HL-60 (cell line): ENCODE results near the gene SNRK.

Experiments
- DNase-seq, 2 experiments: peaks; one replicate each; pipeline ENCODE4 v3.0.0-alpha.2; 2010 to 2020; ENCODE audit warnings: low read depth in 1 of 2, low spot score in 1 of 2
- H3K27ac ChIP-seq: fragments of 250-450 bp; sonication (Bioruptor Pico); replicated peaks from 2 replicates; pipeline ENCODE4 v1.5.1; 2020; ENCODE audit warnings: mild to moderate bottlenecking, moderate library complexity
- H3K27me3 ChIP-seq: fragments of 250-450 bp; sonication (Bioruptor Pico); 2 replicates; pipeline ENCODE4 v1.5.1; 2021; ENCODE audit warnings: mild to moderate bottlenecking, moderate library complexity; ENCODE audit not compliant: insufficient read depth, poor library complexity, severe bottlenecking
- H3K4me3 ChIP-seq: replicated peaks from 2 replicates; pipeline ENCODE4 v1.5.1; 2011; ENCODE audit warnings: mild to moderate bottlenecking, control low read depth, low read length; ENCODE audit not compliant: insufficient read depth
- GABPA ChIP-seq: IDR thresholded peaks from 2 replicates; pipeline ENCODE4 v1.6.1; 2012; ENCODE audit warnings: low read depth
- POLR2AphosphoS5 ChIP-seq: IDR thresholded peaks from 2 replicates; pipeline ENCODE4 v1.6.1; 2012; ENCODE audit warnings: low read depth
- REST ChIP-seq: IDR thresholded peaks from 2 replicates; pipeline ENCODE4 v1.6.1; 2012; ENCODE audit warnings: low read depth; ENCODE audit not compliant: insufficient replicate concordance
- SPI1 ChIP-seq: IDR thresholded peaks from 2 replicates; pipeline ENCODE4 v1.6.1; 2012; ENCODE audit warnings: low read depth, mild to moderate bottlenecking, borderline replicate concordance
- TF ChIP-seq, protein P1 (sequence below): IDR thresholded peaks from one replicate; pipeline ENCODE4 v1.5.1; 2011; ENCODE audit warnings: low read length, control low read depth, inconsistent platforms; ENCODE audit not compliant: insufficient read depth

Gene SNRK

DNA sequence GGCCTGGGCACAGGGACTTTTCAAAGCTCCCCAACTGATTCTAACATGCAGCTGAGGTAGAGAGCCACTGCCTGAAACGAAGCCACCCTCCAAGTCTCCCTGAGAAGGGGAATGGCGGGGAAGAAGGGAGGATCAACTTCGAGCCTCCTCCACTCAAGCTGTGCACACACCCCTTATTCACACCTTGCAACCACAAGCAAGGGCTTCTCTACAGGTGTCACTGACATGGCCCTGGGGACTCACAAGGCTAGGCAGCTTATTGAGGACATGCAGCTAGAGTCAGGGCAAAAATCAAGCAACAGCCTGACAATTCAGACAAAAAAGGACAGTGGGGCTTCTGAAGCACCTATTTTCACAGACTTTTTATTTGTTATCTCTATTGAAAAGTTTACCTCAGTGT, 85.2 kb downstream of the SNRK start:
- DNase-seq, result no peak
- Histone ChIP-seq H3K27me3 (no peaks in the 10 kb centered on the region), H3K27ac (no peak overlapping the region), H3K4me3 (no peak overlapping the region)
- no peak for TF ChIP-seq SPI1
- TF ChIP-seq, protein P1, sequence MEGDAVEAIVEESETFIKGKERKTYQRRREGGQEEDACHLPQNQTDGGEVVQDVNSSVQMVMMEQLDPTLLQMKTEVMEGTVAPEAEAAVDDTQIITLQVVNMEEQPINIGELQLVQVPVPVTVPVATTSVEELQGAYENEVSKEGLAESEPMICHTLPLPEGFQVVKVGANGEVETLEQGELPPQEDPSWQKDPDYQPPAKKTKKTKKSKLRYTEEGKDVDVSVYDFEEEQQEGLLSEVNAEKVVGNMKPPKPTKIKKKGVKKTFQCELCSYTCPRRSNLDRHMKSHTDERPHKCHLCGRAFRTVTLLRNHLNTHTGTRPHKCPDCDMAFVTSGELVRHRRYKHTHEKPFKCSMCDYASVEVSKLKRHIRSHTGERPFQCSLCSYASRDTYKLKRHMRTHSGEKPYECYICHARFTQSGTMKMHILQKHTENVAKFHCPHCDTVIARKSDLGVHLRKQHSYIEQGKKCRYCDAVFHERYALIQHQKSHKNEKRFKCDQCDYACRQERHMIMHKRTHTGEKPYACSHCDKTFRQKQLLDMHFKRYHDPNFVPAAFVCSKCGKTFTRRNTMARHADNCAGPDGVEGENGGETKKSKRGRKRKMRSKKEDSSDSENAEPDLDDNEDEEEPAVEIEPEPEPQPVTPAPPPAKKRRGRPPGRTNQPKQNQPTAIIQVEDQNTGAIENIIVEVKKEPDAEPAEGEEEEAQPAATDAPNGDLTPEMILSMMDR, result no peak
- TF ChIP-seq POLR2AphosphoS5, result no peak
- TF ChIP-seq REST, result no peak
- no peak for TF ChIP-seq GABPA

DNA sequence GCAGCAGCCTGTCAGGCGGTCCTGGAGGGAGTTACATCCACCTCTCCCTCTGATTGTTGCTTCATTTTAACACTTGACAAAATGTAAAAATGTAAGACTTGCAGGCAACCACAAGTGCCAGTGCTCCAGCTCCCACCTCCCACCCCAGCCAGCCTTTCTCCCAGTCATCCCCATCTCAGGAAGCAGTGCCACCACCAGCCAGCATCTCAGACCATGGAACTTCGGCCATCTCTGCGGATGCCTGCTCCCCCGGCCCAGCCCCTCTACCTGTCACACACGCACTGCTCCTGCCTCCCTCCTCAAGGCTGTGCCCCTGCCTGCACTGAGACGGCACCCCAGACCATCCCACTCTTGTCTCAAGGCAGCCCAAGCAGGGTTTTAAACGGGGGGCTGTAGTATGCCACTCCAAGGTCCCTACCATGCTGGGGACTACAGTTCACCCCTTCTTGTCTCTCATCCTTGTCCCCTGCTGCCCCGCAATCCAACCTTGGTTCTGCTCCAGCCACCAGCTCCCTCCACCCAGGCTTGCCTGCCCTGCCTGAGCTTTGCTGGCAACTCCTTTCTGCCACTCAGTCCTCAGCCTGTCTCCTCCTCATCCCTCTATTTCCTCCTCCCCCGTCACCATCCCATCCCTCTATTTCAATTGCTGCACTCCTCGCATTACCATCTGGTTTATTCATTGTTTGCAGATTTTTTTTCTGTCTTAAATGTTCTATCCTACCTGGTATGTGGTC, 85.8 kb downstream of the SNRK start:
- TF ChIP-seq REST, result no peak
- TF ChIP-seq, protein P1, result no peak
- no peak for TF ChIP-seq POLR2AphosphoS5
- TF ChIP-seq GABPA, result no peak
- TF ChIP-seq SPI1, result no peak
- Histone ChIP-seq H3K27me3 (no peaks in the 10 kb centered on the region), H3K4me3 (no peak overlapping the region), H3K27ac (no peak overlapping the region)
- DNase-seq, result no peak

DNA sequence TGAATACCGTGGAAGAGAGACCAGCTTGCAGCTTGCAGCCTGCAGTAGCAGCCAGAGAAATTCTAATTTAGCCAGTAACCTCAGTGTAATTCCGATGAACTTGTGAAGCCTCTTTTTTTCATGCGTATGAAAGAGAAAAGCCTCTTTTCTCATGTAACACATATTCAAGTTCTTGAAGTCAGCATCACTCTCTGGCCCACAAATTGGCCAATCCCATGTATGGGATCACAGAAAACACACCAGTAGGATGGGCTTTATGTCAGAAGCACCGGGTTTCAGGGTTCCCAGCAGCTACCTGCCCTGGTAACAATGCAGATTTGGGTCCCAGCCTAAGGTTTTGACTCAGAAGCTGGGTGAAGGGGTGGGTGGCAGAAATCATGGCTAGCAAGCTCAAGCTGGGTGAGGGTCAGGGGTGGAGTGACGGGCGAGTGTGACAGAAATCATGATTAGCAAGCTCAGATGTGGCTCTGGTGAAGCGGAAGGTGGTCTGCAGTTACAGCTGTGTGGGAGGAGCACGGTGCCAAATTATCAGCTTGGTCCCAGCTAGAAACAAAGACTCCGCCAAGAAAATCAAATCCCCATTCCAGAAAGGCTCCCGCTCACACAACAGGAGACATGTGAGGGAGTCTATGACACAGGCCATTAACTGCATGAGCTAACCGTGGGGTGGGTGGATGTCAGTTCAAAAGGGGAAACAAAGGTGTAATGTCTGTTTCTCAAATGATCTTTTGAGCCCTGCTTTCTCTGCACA, 86.6 kb downstream of the SNRK start:
- Histone ChIP-seq H3K4me3 (no peak overlapping the region), H3K27me3 (no peaks in the 10 kb centered on the region), H3K27ac (no peak overlapping the region)
- TF ChIP-seq POLR2AphosphoS5 (no peak), GABPA (no peak), SPI1 (no peak), REST (no peak)
- TF ChIP-seq, protein P1, result no peak
- no peak for DNase-seq
